HG02973 (cell line): Measurements from ENCODE around the gene PARD3B.

Experiments
- ATAC-seq: cut with Tn5 transposase; IDR thresholded peaks from one replicate; pipeline ENCODE4 v1.9.1; 2021; ENCODE audit warnings: moderate library complexity; ENCODE audit not compliant: unreplicated experiment

The PARD3B gene

DNA sequence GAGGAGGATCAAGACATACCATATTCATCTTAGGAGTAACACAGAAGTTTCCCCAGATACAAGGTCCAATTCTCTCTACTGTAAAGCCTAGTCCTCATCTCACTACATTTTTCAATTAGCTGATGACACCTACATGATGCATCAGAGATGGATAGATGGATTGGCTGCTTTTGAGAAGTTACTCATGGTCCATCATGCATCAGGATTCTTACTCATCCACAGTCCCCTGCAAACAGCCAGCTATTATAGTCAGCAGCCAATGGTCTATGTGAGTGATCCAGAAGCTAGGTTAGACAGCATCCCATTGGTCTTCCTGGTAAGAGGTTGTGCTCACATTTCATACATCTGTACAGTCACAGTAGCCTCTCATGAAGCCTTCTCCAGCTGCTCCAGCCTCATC, 982.5 kb downstream of the PARD3B start:
- ATAC-seq = no peak

DNA sequence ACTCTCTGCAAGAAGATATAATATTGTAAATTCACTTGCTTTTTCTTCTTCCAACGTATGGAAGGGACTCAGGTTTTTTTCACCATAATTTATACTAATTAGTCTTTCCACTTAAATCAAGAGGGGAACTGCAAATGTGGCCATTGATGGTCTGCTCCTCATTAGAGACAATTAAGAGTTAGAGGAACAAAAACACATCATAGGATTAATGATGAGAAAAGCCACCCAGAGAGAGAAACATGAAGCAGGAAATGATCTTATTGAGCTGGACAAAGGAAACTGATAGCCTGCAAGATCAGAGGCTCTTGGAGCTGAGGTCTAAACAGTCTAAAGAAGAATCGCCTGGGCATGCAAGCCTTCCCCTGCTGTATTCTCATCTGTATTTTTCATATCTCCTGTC, 985.8 kb downstream of the PARD3B start:
- no peak for ATAC-seq

DNA sequence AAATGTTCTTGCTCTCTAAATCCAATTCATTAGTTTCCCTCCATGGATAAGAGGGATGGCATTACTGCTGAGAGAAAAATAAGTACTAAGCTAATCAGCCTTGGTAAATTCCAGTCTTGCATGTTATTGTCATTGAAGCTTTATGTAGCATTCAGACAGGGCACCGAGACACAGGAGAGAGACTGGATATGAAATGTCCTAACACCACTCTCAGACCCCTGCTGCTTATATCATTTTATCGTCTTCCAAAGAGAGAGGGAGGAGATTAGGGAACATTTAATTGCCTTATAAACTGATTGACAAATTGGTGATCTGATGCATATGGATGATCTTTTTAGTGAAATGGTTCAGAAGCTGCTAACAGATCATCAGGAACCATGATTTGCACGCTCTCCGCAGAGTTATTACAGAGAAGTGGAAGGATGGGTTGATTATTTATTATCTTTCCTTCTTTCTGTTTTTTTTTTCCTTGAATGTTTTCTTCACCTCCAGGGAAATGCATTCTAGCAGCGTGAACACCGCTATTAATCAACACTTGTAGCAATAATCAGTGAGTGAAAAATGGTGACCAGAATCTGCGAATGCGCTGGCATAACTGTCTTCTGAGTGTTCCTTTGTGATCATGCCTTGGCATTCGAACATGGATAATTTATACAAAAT, 986.3 kb downstream of the PARD3B start:
- ATAC-seq = no peak

DNA sequence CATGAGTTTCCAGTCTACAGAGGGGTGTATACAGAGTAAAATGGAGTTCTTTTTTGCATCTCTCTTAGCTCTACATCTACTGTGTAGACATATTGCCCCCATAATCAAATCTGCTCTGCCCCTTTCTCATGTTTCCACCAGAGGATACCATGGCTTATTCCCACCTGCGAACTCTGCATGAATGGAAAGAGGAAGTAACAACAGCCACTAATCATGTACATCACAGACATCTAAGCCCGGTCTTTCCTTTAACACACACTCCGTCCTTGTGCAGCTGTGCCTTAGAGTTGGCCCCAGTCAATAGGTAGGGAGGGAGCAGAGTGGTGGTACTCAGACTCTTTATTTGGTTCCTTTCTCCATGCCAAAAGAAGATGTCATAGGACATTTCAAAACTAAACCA, 989.7 kb downstream of the PARD3B start:
- no peak for ATAC-seq

DNA sequence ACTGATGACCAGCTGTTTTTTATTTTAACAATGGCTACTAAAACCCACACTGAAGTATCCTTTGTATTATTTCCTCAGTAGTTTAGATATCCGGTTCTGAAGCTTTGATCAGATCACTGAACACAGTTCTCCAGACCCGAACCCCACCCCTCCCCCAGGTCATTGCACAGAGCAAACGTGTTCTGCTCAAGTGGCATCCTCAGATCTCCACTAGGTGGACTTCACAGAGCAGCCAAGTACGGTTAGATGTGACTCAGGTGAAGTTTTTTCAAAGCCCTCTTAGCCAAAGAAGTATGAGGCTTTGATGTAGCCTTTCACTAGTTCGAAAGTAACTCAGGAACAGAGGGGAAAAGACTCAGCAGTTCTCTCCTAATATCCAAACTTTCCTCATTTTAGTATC, 994.3 kb downstream of the PARD3B start:
- ATAC-seq = no peak

DNA sequence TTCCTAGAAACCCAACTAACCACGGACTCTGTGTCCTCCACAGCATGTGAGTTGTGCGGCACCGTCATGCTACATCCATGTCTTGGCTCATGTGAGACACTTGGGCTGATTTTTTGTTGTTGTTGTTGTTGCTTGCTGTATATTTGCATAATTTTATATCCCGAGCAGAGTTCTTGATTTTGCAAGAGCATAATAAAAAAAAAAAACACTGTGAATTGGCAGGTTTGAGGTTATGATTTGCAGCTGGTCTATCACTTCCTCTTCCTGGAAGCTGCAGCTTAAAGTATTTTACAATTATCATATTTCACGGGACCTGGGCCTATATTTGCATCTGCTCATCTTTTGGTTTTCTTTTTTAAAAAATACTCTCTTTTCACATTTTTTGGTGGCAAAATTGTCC, 994.8 kb downstream of the PARD3B start:
- no peak for ATAC-seq

DNA sequence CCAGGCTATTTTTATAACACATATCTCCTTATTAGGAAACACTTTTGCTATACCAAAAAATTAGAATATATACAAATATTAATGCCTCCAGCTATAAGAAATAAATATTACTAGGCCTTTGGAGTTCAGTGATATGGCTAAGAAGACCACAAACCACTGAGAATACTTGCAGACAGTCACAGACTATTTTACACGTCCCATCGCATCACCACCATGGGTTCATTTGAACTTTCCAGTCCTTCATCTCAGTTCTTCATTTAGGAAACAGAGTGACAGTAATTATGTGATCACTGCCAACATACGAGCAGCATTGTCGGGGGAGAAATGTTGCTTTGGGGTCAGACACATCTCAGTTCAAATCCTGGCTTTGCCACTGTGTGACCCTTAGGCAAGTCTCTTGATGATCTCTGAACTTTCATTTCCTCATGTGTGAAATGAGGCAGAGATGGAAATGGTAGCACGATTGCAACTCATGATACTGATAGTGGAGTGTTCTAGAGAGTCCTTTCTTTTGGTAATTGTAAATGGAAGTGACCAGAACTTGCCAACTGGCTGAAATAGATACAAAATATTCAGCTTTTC, 998.1 kb downstream of the PARD3B start:
- no peak for ATAC-seq

DNA sequence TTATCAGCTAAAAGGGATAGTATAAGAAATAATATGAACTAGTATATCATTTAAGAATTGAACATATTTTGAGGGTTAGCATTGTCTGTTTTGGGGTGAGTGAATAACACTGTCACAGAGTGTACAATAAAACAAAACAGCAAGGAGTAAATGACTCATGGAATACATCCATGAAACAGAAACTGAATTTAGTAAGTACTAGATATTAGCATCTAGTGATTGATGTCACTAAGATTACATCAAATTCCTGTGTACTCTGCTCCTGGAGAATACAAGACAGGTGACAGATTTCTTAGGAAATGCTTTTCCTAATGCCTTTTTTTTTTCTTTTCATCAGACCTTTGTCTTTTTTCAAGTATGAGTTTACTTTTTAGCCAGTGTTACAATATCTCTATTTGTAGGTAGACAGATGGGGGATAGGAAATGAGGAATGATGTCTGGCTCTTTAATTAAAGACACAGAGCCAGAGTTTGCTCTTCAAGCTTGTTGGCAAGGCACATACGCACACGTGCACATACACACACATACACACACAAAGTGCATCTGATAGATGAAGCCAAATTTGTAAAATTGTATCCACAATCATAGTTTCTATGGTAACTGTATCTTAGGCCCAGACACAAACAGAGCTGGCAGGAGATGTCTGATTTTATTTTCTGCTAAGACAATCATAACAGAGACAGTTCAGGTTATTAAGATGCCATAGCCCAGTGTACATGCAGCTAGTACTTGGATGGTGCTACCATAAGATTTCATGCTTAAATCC, 998.8 kb downstream of the PARD3B start:
- no peak for ATAC-seq

DNA sequence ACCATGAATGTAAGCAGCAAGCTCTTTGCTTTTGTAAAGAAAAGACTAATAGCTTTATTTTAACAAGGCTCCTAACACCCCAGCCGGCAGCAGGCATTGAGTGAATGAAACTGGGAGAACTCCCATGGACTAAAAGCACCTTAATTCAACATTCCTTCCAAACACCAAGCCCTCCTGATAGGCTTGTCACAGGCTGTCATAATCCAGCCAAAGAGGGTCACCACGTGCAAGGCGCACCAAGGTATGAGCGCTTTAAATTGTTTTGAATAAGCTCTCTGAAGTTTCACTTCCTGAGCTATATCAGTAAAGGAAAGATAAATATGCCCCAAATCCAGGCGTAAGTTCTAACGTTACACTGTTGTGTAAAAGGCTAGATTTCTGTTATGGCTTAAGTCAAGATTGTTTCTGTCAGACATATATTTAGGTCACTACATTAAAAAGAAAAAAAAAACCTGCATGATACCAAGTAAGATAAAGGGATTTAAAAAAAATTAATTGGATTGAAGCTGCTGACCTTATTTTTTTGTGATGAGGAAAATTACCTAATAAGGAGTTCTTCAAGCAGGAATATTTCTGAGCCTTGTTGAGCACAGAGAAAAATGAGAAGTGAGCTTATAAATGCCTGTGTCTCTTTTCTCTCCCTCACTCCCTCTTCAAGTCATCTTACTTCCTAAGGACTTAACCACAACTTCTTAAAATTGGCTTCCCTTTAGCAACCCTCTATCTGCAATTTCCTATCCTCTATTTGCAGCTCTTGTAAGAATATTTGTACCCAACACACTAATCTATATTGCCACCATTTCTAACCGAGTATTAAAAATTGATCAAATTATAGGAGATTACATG, 1000.9 kb downstream of the PARD3B start:
- no peak for ATAC-seq

DNA sequence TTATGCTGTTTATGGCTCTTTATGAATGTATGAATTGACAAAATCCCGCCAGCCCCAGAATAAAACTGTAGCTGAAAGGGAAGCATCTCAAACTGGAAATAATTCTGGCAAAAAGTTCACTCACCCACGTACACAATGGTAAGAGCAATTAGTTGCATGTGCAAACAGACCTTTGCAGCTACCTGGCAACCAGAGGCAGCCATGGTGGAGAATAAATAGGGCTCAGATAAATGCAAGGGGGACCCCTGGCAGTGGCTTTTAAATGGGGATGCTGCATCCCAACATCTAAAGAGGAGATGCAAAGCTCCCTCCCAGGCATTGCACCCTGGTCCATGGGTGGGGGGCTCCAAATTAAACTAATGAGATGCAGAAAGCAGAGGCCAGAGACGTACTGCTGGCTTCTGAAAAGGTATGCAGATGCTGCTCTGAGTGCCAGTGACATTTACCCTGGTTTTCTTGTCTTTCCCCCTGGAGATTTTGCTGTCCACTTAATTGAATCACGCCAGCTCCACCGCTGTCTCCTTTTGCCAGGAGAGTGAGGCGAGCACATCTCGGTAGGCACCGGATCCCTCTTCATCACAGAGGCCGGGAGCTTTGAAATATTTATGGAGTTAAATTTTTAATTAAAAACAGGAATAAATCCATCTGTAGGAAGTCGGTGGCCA, 1010.4 kb downstream of the PARD3B start:
- no peak for ATAC-seq

DNA sequence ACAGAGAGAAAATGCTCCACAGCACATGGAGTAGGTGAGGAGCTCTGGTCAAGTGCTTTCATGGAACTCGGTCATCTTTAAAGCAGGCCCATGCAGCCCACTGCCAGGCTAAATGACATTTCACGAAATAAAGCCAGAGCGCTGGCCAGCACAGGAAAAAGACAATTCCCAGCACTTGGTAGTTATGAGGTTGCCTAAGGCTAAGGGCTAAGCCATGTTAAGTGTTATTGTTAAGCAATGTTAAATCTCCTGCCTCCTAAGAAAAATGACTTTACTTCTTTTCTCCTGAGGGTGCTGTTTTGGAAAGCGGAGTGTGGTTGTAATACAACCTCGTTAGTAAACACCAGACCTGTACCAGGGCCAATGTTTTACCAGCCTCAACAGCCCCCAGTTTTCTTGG, 1011.1 kb downstream of the PARD3B start:
- no peak for ATAC-seq

DNA sequence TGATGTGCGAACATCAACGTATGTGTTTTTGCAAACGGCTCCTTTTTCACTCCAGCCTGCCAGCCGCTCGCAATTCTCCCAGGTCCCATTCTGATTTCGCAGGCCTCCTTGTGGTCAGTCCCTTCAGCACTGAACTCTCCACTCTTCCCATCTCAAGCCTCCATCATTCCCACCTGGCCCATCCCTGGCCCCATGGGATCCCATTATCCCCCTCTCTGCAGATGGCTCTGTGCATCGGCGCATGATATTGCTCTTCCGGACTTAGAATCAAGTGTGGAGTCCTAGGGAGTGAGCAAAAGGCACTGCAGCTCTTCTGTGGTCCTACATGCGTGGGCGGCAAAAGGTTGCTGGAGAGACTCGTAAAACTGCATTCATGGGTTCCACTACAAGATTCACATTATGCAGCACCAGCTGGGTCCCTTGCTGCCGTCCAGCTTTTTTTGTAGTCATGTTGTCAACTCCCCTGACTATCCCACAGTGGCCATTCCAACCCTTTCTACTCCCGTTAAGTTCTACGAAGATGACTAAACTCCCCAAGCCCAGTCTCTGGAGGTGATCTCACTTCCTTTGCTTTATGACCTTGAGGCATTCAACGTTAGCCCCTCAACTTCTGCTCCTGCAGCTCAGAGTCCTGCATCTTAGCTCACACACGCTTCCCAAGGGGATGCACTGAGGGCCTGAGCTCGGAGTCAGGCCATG, 1011.7 kb downstream of the PARD3B start:
- ATAC-seq = no peak

DNA sequence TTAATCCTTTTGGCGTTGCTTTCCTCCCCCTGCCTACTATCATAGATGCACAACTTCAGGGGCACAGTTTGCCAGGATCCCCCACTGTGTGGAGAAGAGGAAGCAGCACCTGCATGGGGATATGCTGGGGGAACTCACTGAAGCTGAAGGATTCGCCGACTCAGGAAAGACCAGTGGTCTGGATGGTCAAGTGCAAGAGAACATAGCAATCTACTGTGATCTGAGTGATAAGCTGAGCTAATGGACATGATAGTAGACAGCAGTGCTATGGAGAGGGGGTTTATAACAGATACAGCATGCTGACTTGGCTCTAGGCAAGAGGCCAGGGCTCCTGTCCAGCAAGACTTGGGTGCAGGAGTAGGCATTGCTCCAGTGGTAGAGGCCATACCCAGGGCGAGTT, 1012.6 kb downstream of the PARD3B start:
- no peak for ATAC-seq

DNA sequence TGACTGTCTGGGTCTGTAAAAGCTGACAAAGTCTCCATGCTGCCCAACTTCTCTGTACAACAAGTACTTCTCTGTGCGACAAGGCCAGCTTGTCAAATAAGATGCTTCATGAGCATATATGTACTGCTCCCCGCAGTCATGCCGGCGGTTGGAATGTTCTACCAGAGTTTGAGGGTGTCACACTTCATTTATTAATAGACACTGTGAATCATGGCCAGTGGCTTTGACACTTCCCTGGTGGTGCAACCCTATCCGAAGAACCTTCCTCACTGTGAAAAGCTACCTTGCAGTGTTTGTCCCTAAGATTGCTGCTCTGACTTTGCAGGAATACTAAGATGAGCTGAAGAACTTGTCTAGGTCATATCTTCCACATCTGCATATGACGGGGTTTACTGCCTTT, 1016.2 kb downstream of the PARD3B start:
- no peak for ATAC-seq

DNA sequence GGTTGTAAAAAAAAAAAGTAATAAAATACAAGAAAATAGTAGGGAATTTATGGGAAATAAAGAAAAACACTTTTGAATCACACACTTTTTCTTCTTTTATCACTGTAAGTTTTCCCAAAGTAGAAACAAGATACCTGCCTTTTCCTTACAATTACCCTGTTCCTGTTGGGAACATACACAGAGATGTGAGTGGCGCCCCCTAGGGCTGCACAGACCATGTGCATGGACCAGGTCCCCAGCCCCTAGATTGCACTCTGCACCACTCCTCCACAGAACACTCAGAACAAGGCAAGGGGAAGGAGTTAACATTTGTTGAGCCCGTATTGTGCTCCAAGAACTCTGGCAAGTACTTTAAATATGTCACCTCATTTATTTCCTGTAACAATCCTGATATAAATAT, 1018.4 kb downstream of the PARD3B start:
- no peak for ATAC-seq

DNA sequence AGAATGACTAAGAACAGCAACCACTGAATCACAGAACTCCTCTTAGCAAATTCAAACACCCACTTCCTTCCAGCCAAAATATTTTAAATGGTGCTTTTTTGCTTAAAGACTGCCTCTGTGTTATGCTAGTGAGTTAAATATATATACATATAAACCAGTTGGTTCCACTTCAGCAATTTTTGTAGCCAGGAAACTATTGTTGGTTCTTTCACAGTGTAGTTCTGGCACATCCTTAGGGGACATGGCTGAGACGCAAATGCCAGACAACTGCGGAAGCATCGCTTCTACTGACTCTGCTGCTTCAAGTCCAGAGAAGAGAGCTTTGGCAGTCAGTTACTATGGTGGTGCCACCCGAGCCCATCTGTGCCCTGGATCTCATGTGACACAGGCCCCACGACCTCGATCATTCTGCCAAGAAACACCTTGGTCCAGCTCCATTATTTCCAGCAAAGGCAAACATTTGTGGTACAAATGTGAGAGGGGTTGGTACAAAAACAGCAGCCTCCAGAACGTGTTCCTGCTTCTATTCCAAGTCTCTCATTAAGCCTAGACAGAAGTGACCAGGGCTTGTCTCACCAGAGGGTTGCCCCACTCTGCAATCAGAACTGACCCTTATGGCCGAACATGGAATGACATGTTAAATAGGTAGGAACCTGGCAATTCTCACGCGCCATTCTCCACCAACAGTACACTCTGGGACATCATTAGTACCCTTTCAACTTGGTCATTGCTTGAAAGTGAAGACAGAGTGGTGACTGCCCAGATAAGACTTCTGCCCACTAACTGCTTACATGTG, 1019.3 kb downstream of the PARD3B start:
- ATAC-seq = no peak

DNA sequence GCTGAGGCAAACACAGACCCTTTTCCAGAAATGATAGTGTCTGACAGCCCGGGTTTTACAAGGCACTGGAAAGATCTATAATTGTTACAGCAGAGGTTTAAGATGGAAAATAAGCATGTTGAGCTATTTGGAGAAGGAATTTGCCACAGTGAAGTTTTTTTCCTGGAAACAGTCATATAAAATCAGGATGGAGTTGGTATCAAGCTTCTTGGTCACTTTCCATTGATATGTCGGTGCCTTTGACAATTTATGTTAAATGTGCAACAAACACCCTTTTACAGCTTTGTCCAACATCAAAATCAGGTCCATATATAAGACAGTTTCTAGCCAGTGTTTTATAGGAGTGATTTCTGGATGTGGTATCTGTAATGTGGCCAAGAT, 1019.9 kb downstream of the PARD3B start:
- ATAC-seq = no peak

DNA sequence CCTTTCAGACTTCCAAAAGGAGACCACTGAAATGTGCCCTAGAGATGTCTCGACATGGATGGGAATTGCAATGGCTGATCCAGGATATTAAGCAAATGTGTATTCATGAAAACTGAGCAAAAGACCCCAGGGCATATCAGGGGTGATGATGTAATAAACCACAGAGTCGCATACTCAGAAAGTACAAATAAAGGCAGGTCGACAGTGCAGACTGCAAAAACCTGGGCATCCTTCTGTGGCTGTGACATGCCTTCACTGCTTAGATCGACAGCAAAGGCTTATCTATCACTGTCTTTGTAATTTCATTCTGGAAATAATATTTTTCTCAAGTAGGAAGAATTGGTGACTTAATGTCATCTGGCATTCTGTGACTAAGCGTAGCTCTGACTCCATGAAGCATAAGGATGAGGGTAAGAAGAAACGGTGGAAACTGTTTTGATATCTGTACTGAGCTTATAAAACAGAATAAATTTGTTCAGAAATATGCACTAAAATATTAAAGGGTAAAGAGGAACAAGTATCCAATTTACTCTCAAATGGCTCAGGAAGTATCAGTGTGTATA, 1021.4 kb downstream of the PARD3B start:
- no peak for ATAC-seq

DNA sequence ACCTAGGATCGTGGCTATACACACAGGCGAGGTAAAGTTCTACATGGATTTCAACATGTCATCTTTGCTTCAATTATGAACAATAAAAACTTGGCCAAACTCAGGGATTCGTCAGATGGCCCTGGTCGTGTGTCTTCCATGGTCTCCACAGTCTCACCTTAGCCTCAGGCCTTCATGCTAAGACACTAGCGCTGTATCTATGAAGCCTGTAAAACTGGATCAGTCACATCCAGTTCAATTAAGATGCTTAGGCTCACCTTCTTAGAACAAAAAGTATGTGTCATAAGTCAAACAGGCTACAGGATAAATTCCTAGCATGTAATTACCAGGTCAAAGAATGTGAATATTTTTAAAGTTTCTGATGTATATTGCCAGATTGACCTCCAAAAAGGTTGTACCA, 1023.3 kb downstream of the PARD3B start:
- ATAC-seq = no peak
